GM21447 (cell line): ENCODE results near the gene SPATA33.
"Not testable (repeated sequence)": the region's sequence is repeated elsewhere in the genome, so short reads cannot be mapped to it uniquely, and the experiment has no call there.

ENCODE experiments used
- ATAC-seq: cut with Tn5 transposase; IDR thresholded peaks from one replicate; pipeline ENCODE4 v1.9.1; 2021; ENCODE audit not compliant: unreplicated experiment

Gene SPATA33

GRCh38 chr16:89624777-89625761 lies 32.6 kb upstream of the SPATA33 start:
- ATAC-seq = no peak

DNA sequence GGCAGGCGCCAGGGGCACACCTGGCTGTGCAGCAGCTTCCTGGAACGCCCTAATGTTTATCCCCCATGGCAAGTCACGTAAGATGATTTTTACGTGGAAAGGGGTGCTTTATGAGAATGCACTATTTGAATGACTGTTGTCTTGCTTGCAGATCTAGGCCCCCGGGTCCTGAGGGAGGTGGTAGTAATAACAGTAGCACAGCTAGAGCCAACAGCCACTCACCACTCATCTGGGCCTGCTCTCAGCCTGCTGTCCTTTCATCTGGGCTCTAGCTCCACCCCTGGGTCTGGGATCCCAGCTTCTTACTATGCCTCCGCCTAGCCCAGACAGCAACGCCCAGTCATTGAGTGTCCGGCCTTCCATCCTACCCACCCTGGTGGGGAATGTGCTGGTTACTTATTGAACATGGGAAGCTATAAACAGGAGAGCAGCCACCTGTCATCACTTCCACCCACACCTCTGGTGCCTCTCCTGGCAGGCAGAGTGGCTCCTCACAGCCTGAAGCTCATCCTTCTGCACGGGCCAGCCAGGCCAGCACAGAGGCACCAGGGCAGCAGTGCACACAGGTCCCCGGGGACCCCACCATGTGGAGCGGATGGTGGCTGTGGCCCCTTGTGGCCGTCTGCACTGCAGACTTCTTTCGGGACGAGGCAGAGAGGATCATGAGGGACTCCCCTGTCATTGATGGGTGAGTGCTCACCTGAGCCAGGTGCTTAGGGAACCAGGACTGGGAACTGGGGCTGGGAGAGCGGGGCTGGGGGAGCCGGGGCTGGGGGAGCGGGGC lies 27.6 kb upstream of the SPATA33 start:
- no peak for ATAC-seq

- no peak for ATAC-seq
Measured at GRCh38 chr16:89633064-89633631, 24.5 kb upstream of the SPATA33 start.

- not testable (repeated sequence) for ATAC-seq
Measured at GRCh38 chr16:89634463-89635385, 22.9 kb upstream of the SPATA33 start.

DNA sequence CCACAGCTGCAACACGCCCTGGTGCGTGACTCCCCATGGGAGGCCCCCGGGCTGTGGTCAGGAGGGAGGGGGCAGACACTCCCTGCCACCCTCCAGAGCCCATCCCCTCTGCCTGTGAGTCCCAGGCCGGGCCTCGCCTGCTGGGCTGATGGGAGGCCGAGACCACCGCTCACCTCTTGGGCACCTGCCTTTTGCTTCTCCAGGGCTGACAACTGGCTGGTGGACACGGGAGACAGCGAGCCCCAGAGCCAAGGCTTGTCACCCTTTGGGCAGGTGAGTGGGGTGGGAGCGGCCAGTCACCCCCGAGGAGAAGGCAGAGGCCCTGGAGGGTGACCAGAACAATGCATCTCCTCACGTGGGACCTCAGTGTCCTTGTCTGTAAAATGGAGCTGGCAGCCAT lies 21.0 kb upstream of the SPATA33 start:
- no peak for ATAC-seq

DNA sequence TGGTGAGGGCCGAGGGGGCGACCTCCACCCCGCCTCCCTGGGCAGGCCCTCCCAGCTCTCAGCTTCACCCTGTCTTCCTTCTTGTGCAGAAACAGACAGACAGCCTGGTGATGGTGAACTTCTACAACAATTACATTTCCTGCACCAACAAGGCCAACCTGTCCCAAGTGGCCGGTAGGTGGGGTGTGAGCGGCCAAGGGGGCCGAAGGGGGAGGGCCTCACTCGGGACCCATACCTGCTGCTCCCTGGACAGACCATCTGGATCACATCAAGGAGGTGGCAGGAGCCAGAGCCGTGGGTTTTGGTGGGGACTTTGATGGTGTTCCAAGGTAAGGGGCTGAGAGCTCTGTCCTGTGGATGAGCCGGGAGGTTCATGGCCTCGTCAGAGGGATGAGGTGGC lies 20.3 kb upstream of the SPATA33 start:
- no peak for ATAC-seq

- no peak for ATAC-seq
Measured at GRCh38 chr16:89638455-89638854, 19.2 kb upstream of the SPATA33 start.

DNA sequence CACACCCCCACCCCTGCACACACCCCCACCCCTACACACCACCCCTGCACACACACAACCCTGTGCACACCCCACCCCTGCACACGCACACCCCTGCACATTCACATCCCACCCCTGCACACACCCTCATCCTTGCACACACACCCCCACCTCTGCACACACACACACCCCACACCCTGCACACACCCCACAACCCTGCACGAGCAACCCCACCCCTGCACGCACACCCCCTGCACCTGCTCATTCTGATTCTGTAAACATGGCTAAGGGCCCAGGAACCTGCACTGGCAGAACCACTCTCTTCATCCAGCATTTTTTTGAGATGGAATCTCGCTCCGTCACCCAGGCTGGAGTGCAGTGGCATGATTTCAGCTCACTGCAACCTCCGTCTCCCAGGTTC lies 18.3 kb upstream of the SPATA33 start:
- ATAC-seq = no peak

DNA sequence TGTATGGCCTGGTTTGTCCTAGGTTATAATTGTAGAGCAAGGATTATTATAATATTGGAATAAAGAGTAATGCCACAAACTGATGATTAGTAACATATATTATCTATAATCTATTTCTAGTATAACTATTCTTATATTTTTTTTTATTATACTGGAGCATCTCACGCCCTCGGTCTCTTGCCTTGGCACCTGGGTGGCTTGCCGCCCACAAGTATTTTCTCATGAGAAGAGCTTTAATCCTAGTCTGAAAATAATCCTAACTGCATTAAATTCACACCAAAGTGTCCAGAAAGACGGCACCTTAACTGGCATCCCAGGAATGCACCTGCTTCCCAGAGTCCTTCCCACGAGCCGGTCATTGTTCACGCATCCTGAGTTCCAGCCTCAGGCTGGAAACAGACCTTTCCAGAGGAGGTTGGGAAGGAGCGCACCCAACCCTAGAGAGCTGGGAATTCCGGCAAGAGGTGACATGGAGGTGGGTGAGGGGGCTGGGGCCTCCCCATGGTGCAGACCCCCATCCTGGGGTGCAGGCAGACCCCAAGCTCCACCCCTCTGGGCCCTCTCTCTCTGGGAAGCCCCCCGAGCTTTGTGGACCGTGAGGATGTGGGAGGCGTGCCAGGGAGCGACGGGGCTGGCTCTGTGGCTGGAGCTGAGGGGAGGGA lies 16.0 kb upstream of the SPATA33 start:
- no peak for ATAC-seq

GRCh38 chr16:89642574-89642973 lies 15.1 kb upstream of the SPATA33 start:
- no peak for ATAC-seq

- no peak for ATAC-seq
Measured at GRCh38 chr16:89643769-89644300, 13.8 kb upstream of the SPATA33 start.

DNA sequence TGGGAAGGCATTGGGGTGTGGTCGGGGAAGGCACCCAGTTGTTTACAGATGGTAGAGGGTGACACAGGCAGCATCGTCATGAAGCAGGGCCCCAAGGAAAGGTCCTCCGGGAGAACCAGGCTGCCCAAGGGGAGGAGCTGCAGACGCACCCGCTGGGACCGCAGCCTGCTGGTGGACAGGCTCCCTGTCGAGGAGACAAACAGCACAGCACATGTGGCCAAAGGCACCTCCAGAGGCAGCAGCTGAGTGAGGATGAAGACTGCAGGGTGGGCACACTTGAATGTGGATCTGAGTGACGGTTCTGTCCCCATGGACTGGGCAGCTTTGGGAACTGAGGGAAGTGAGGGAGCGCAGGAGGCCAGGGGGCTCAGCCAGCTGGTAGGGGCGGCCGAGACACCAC lies 12.5 kb upstream of the SPATA33 start:
- ATAC-seq = no peak

GRCh38 chr16:89646270-89646669 lies 11.4 kb upstream of the SPATA33 start:
- ATAC-seq = no peak

- no peak for ATAC-seq
Measured at GRCh38 chr16:89646906-89647305, 10.7 kb upstream of the SPATA33 start.

GRCh38 chr16:89651584-89651983 lies 6.1 kb upstream of the SPATA33 start:
- ATAC-seq = no peak

GRCh38 chr16:89653656-89654295 lies 3.9 kb upstream of the SPATA33 start:
- no peak for ATAC-seq

GRCh38 chr16:89655062-89655643 lies 2.5 kb upstream of the SPATA33 start:
- ATAC-seq = no peak

- ATAC-seq = no peak
Measured at GRCh38 chr16:89656435-89657121, 1.1 kb upstream of the SPATA33 start.
